GM18502 (cell line): Measurements from ENCODE around the gene CARHSP1.
"Not testable (repeated sequence)": the region's sequence is repeated elsewhere in the genome, so short reads cannot be mapped to it uniquely, and the experiment has no call there.

ENCODE experiments used
- ATAC-seq: cut with Tn5 transposase; IDR thresholded peaks from one replicate; pipeline ENCODE4 v1.9.1; 2021; ENCODE audit warnings: mild to moderate bottlenecking; ENCODE audit not compliant: unreplicated experiment, poor library complexity

Gene CARHSP1

GRCh38 chr16:8873866-8874195, 5.0 kb upstream of the CARHSP1 start:
- not testable (repeated sequence) for ATAC-seq

GRCh38 chr16:8872967-8873865, 4.4 kb upstream of the CARHSP1 start:
- no peak for ATAC-seq

GRCh38 chr16:8872071-8872470, 3.3 kb upstream of the CARHSP1 start:
- ATAC-seq: no peak

GRCh38 chr16:8869988-8870241, 1.1 kb upstream of the CARHSP1 start:
- ATAC-seq: not testable (repeated sequence)

- no peak for ATAC-seq
Measured at GRCh38 chr16:8869212-8869987, 594 bp upstream of the CARHSP1 start.

- ATAC-seq: peak; percentile 1
Measured at GRCh38 chr16:8867932-8868415, 832 bp downstream of the CARHSP1 start.

- ATAC-seq: no peak
Measured at GRCh38 chr16:8867216-8867931, 1.4 kb downstream of the CARHSP1 start.

- no peak for ATAC-seq
Measured at GRCh38 chr16:8866884-8867215, 2.0 kb downstream of the CARHSP1 start.

GRCh38 chr16:8866118-8866883, 2.5 kb downstream of the CARHSP1 start:
- no peak for ATAC-seq

GRCh38 chr16:8865145-8865882, 3.5 kb downstream of the CARHSP1 start:
- no peak for ATAC-seq

- ATAC-seq: no peak
Measured at GRCh38 chr16:8864480-8865110, 4.2 kb downstream of the CARHSP1 start.

GRCh38 chr16:8863594-8864424, 5.0 kb downstream of the CARHSP1 start:
- ATAC-seq: no peak

GRCh38 chr16:8862309-8863130, 6.3 kb downstream of the CARHSP1 start:
- no peak for ATAC-seq

- no peak for ATAC-seq
Measured at GRCh38 chr16:8861563-8862308, 7.1 kb downstream of the CARHSP1 start.

GRCh38 chr16:8859913-8860881, 8.6 kb downstream of the CARHSP1 start:
- no peak for ATAC-seq
